ENCODE results near the gene PTPRG.

The PTPRG gene

GRCh38 chr3:62249484-62249776 is 688.1 kb downstream of the PTPRG start:
- TF ChIP-seq REST (IDR thresholded peaks at IDR 0.05; ENCODE audit: insufficient read depth in 1 of 2, low read depth in 2 of 2, low read length in 2 of 2), result no peak
- no peak for TF ChIP-seq POLR2AphosphoS5 (IDR thresholded peaks at IDR 0.05; ENCODE audit: low read depth, low read length)
- no peak for TF ChIP-seq SIN3A (IDR thresholded peaks at IDR 0.05; ENCODE audit: borderline replicate concordance, insufficient read depth, low read length)
- TF ChIP-seq FOXP2 (optimal IDR thresholded peaks at IDR 0.05; ENCODE audit: borderline replicate concordance, extremely low read depth, extremely low read length, insufficient read depth), result no peak
- no peak for TF ChIP-seq TAF1 (IDR thresholded peaks at IDR 0.05; ENCODE audit: borderline replicate concordance, insufficient read depth, low read length)

- TF ChIP-seq REST (IDR thresholded peaks at IDR 0.05; ENCODE audit: insufficient read depth in 1 of 2, low read depth in 2 of 2, low read length in 2 of 2), result no peak
- TF ChIP-seq FOXP2 (optimal IDR thresholded peaks at IDR 0.05; ENCODE audit: borderline replicate concordance, extremely low read depth, extremely low read length, insufficient read depth), result no peak
- TF ChIP-seq TAF1 (IDR thresholded peaks at IDR 0.05; ENCODE audit: borderline replicate concordance, insufficient read depth, low read length), result no peak
- TF ChIP-seq SIN3A (IDR thresholded peaks at IDR 0.05; ENCODE audit: borderline replicate concordance, insufficient read depth, low read length), result no peak
- no peak for TF ChIP-seq POLR2AphosphoS5 (IDR thresholded peaks at IDR 0.05; ENCODE audit: low read depth, low read length)
These were observed 688.6 kb downstream of the PTPRG start for GRCh38 chr3:62249855-62250543.

- TF ChIP-seq REST (IDR thresholded peaks at IDR 0.05; ENCODE audit: insufficient read depth in 1 of 2, low read depth in 2 of 2, low read length in 2 of 2) (no peak), FOXP2 (optimal IDR thresholded peaks at IDR 0.05; ENCODE audit: borderline replicate concordance, extremely low read depth, extremely low read length, insufficient read depth) (no peak), POLR2AphosphoS5 (IDR thresholded peaks at IDR 0.05; ENCODE audit: low read depth, low read length) (no peak), SIN3A (IDR thresholded peaks at IDR 0.05; ENCODE audit: borderline replicate concordance, insufficient read depth, low read length) (no peak), TAF1 (IDR thresholded peaks at IDR 0.05; ENCODE audit: borderline replicate concordance, insufficient read depth, low read length) (no peak)
These were observed 691.2 kb downstream of the PTPRG start for GRCh38 chr3:62252438-62253157.

GRCh38 chr3:62253971-62254370 is 692.6 kb downstream of the PTPRG start:
- TF ChIP-seq TAF1 (IDR thresholded peaks at IDR 0.05; ENCODE audit: borderline replicate concordance, insufficient read depth, low read length), result no peak
- no peak for TF ChIP-seq POLR2AphosphoS5 (IDR thresholded peaks at IDR 0.05; ENCODE audit: low read depth, low read length)
- TF ChIP-seq REST (IDR thresholded peaks at IDR 0.05; ENCODE audit: insufficient read depth in 1 of 2, low read depth in 2 of 2, low read length in 2 of 2), result no peak
- no peak for TF ChIP-seq SIN3A (IDR thresholded peaks at IDR 0.05; ENCODE audit: borderline replicate concordance, insufficient read depth, low read length)
- no peak for TF ChIP-seq FOXP2 (optimal IDR thresholded peaks at IDR 0.05; ENCODE audit: borderline replicate concordance, extremely low read depth, extremely low read length, insufficient read depth)

Measured in PFSK-1 (cell line).